GM12878 (cell line): ENCODE data around the gene CYB5D1. TPM values are rescaled to one million over a fixed set of nuclear protein-coding genes. Genes with fewer than 3 reads are reported as not detected.

Experiments used
- ATAC-seq: fragments of 200-7000 bp; cut with Tn5 transposase; 3 replicates; pipeline ENCODE4 v1.9.1; 2020; ENCODE audit warnings: mild to moderate bottlenecking, moderate library complexity
- BruUV-seq: library from RNA; stranded (reverse); fragments of 400-500 nt; replicated peaks from 2 replicates; lab custom pipeline; 2021; lab: Mats Ljungman, UMichigan
- CTCF ChIA-PET: fragments of 300-600 bp; sonication (Branson Sonifier 250); formaldehyde crosslinking; extraction: SDS; loops from one replicate; lab custom pipeline; 2021; ENCODE audit warnings: inconsistent platforms; lab: Yijun Ruan, JAX
- POLR2A ChIA-PET: fragments of 350-600 bp; formaldehyde crosslinking; extraction: SDS; loops from one replicate; lab custom pipeline; 2021; ENCODE audit warnings: inconsistent platforms; lab: Charles Lee
- RAD21 ChIA-PET: fragments of 300-600 bp; sonication (Branson Sonifier 250); formaldehyde crosslinking; loops from one replicate; lab custom pipeline; 2023; ENCODE audit warnings: antibody characterized with exemption; ENCODE audit not compliant: unreplicated experiment; lab: Charles Lee
- SMC1A ChIA-PET: fragments of 300-600 bp; sonication (Branson Sonifier 250); formaldehyde crosslinking; loops from one replicate; lab custom pipeline; 2023; ENCODE audit not compliant: unreplicated experiment, uncharacterized antibody; lab: Charles Lee
- DNase-seq: peaks from one replicate; pipeline ENCODE4 v3.0.0-alpha.2; 2011; ENCODE audit warnings: low read depth, low spot score
- FAIRE-seq: peaks from 3 replicates; lab custom pipeline; 2011; peaks lifted over from hg19 to GRCh38; lab: Jason Lieb, UNC
- H2AFZ ChIP-seq: 2 replicates; pipeline ENCODE4 v1.6.0; 2011; ENCODE audit warnings: low read depth, low read length, control low read depth; ENCODE audit not compliant: control insufficient read depth
- H3K27ac ChIP-seq: 2 replicates; pipeline ENCODE4 v1.5.1; 2011; ENCODE audit warnings: control low read depth; ENCODE audit not compliant: control insufficient read depth, insufficient read depth
- H3K27me3 ChIP-seq, 2 experiments: replicated peaks in 1 of 2; 2 replicates each; pipeline versions ENCODE4 v1.6.0 to v1.6.1; 2011; ENCODE audit warnings: low read length in 1 of 2; ENCODE audit not compliant: control insufficient read depth in 2 of 2, insufficient read depth in 2 of 2
- H3K36me3 ChIP-seq, 2 experiments: 2 replicates each; pipeline ENCODE4 v1.5.1; 2011; ENCODE audit warnings: low read length in 1 of 2; ENCODE audit not compliant: control insufficient read depth in 2 of 2, insufficient read depth in 2 of 2
- H3K4me1 ChIP-seq: 2 replicates; pipeline ENCODE4 v1.6.1; 2011; ENCODE audit warnings: mild to moderate bottlenecking, low read length, moderate library complexity, mixed read lengths; ENCODE audit not compliant: control insufficient read depth, insufficient read depth
- H3K4me2 ChIP-seq: 2 replicates; pipeline ENCODE4 v1.6.0; 2011; ENCODE audit warnings: control low read depth; ENCODE audit not compliant: control insufficient read depth, insufficient read depth
- H3K4me3 ChIP-seq: fragments of 200-600 bp; sonication (generic); 2 replicates; pipeline ENCODE4 v1.5.1; 2016
- H3K79me2 ChIP-seq: 2 replicates; pipeline ENCODE4 v1.6.0; 2011; ENCODE audit warnings: low read length; ENCODE audit not compliant: control insufficient read depth, insufficient read depth
- H3K9ac ChIP-seq: 2 replicates; pipeline ENCODE4 v1.8.0; 2011; ENCODE audit warnings: low read length, control low read depth, mixed read lengths; ENCODE audit not compliant: control insufficient read depth, insufficient read depth
- H3K9me3 ChIP-seq: replicated peaks from 3 replicates; pipeline ENCODE4 v1.5.1; 2011; ENCODE audit warnings: mild to moderate bottlenecking, low read length; ENCODE audit not compliant: control insufficient read depth, insufficient read depth
- H4K20me1 ChIP-seq: 2 replicates; pipeline ENCODE4 v1.6.0; 2011; ENCODE audit not compliant: control insufficient read depth, insufficient read depth
- BACH1 ChIP-seq: fragments of 450-650 bp; IDR thresholded peaks from 2 replicates; pipeline ENCODE4 v1.6.1; 2017; ENCODE audit warnings: mild to moderate bottlenecking, borderline replicate concordance
- CHD1 ChIP-seq: IDR thresholded peaks from 2 replicates; pipeline ENCODE4 v1.6.1; 2012; ENCODE audit warnings: low read depth, low read length, improper control_type of control experiment
- HSF1 ChIP-seq: fragments of 150-350 bp; IDR thresholded peaks from 2 replicates; pipeline ENCODE4 v1.6.1; 2014; ENCODE audit warnings: mild to moderate bottlenecking, low read depth, low read length
- MLLT1 ChIP-seq: fragments of 450-650 bp; IDR thresholded peaks from 2 replicates; pipeline ENCODE4 v1.6.1; 2016; ENCODE audit warnings: mild to moderate bottlenecking
- MYB ChIP-seq: fragments of 150-350 bp; IDR thresholded peaks from 2 replicates; pipeline ENCODE4 v1.6.1; 2014; ENCODE audit warnings: mild to moderate bottlenecking, low read depth, low read length, borderline replicate concordance
- PKNOX1 ChIP-seq: fragments of 450-650 bp; IDR thresholded peaks from 2 replicates; pipeline ENCODE4 v1.6.1; 2016; ENCODE audit warnings: mild to moderate bottlenecking
- PML ChIP-seq: IDR thresholded peaks from 2 replicates; pipeline ENCODE4 v1.6.1; 2012; ENCODE audit warnings: low read length, inconsistent platforms
- POU2F2 ChIP-seq: IDR thresholded peaks from 3 replicates; pipeline ENCODE4 v1.6.1; 2011; ENCODE audit warnings: low read depth, mild to moderate bottlenecking, low read length, borderline replicate concordance
- SIN3A ChIP-seq: IDR thresholded peaks from 2 replicates; pipeline ENCODE4 v1.6.1; 2012; ENCODE audit warnings: low read depth, low read length, improper control_type of control experiment
- SMC3 ChIP-seq: IDR thresholded peaks from 2 replicates; pipeline ENCODE4 v1.6.1; 2011; ENCODE audit warnings: low read length, improper control_type of control experiment, borderline replicate concordance
- SP1 ChIP-seq: IDR thresholded peaks from one replicate; pipeline ENCODE4 v1.6.1; 2011; ENCODE audit warnings: low read depth, low read length
- STAT3 ChIP-seq: IDR thresholded peaks from 2 replicates; pipeline ENCODE4 v1.6.1; 2011; ENCODE audit warnings: low read depth, low read length, improper control_type of control experiment
- TARDBP ChIP-seq: IDR thresholded peaks from 2 replicates; pipeline ENCODE4 v1.6.1; 2016; ENCODE audit warnings: borderline replicate concordance
- WRNIP1 ChIP-seq: IDR thresholded peaks from 2 replicates; pipeline ENCODE4 v1.6.1; 2011; ENCODE audit warnings: low read depth, low read length, improper control_type of control experiment, borderline replicate concordance
- YY1 ChIP-seq: IDR thresholded peaks from 2 replicates; pipeline ENCODE4 v1.6.1; 2011; ENCODE audit warnings: low read depth, mild to moderate bottlenecking, low read length
- ZBTB33 ChIP-seq: fragments of 450-650 bp; IDR thresholded peaks from 2 replicates; pipeline ENCODE4 v1.6.1; 2017; ENCODE audit warnings: mild to moderate bottlenecking
- ZBTB4 ChIP-seq: fragments of 450-650 bp; formaldehyde crosslinking; IDR thresholded peaks from 2 replicates; pipeline ENCODE4 v1.4.0; 2022; ENCODE audit warnings: mild to moderate bottlenecking, moderate library complexity
- WGBS: methylation state at CpG from one replicate; pipeline ENCODE4 v1.1.6; 2016; ENCODE audit warnings: low lambda C conversion rate; ENCODE audit not compliant: insufficient replicate concordance, insufficient coverage; ENCODE audit errors: missing lambda C conversion rate; 5-methylcytosine and 5-hydroxymethylcytosine counted together
- in situ Hi-C: fragments of 300-500 bp; cut with MboI; formaldehyde crosslinking; loops from 9 replicates; pipeline ENCODE4 v1.14.3; 2018; ENCODE audit warnings: mixed read lengths
- intact Hi-C: fragments of 100-400 bp; cut with micrococcal nuclease; formaldehyde crosslinking; loops from one replicate; pipeline ENCODE4 v1.14.2; 2022; ENCODE audit not compliant: unreplicated experiment
- polyA plus RNA-seq, 11 experiments: library from polyadenylated mRNA; depleted of rRNA in 4 of 11; unstranded in 6 of 11; stranded (reverse) in 5 of 11; fragments of >200 nt; fragmentation: Nextera tagmentation in 4 of 11; fragmentation: Illumina TruSeq in 1 of 11; extraction: Ambion mirVana in 4 of 11; extraction: Trizol in 1 of 11; gene quantifications; 1 replicate in 1 of 11; 2 replicates in 10 of 11; pipeline versions ENCODE4 v1.2.1 to v1.2.3, GENCODE V29; 2011 to 2016; ENCODE audit warnings: inconsistent platforms in 2 of 11, missing spikeins in 2 of 11, low read depth in 1 of 11
- total RNA-seq, 4 experiments: library from RNA; depleted of rRNA in 3 of 4; stranded (reverse); fragments of >200 nt in 3 of 4; fragmentation: Illumina TruSeq in 1 of 4; extraction: Trizol in 1 of 4; gene quantifications; 2 replicates each; pipeline versions ENCODE4 v1.2.1 to v1.2.3, GENCODE V29; 2013 to 2021

The CYB5D1 gene
- total and polyA plus RNA-seq, 10 of the 15 experiments (the other 5 are each of a cell fraction or from before 2014, with no cell fraction given): 1.6 to 8.7 (median 6.4) TPM

GRCh38 chr17:7910711-7911110 is 52.9 kb downstream of the CYB5D1 start:
- Histone ChIP-seq H3K79me2 (no peaks in the 10 kb centered on the region), H3K4me3 (no peak overlapping the region), H2AFZ (no peak overlapping the region), H3K27me3 (no peaks in the 10 kb centered on the region), H3K4me1 (peaks cover 5% of the 10 kb centered on the region), H3K27ac (no peak overlapping the region), H3K9me3 (no peaks in the 10 kb centered on the region), H3K36me3 (peaks cover 16 to 24% of the 10 kb centered on the region in 2 experiments), H4K20me1 (no peaks in the 10 kb centered on the region), H3K9ac (no peak overlapping the region), H3K4me2 (no peak overlapping the region)
- RAD21 ChIA-PET: no interaction called here
- POLR2A ChIA-PET: no interaction called here
- CTCF ChIA-PET: interaction anchor here (1.1 to 8.2 kb wide), 4 partner anchors 44 to 147 kb away, joined by 3 to 79 read pairs (median 38); no protein-coding TSS in a partner anchor
- SMC1A ChIA-PET: no interaction called here
- WGBS: 68% methylated on average over 13 of the region's 13 CpGs
- no peak for ATAC-seq
- in situ Hi-C loops: loop anchor here (5.0 kb wide), 2 partner anchors 77 to 132 kb away; no protein-coding TSS in a partner anchor
- BruUV-seq: no TSS peak
- intact Hi-C loops: no loop called here
- no peak for FAIRE-seq
- DNase-seq: no peak
- no peak for TF ChIP-seq STAT3
- no peak for TF ChIP-seq YY1
- TF ChIP-seq ZBTB4 (CRISPR knock-in tag): no peak
- TF ChIP-seq SP1: no peak
- no peak for TF ChIP-seq MYB
- TF ChIP-seq TARDBP: no peak
- no peak for TF ChIP-seq CHD1
- no peak for TF ChIP-seq BACH1
- no peak for TF ChIP-seq PML
- TF ChIP-seq MLLT1: no peak
- TF ChIP-seq ZBTB33: no peak
- no peak for TF ChIP-seq WRNIP1
- no peak for TF ChIP-seq HSF1
- no peak for TF ChIP-seq POU2F2
- TF ChIP-seq SIN3A: no peak
- TF ChIP-seq SMC3: no peak
- no peak for TF ChIP-seq PKNOX1
